NCI-H1694 (cell line): ENCODE results near the gene PLCL1.

ENCODE experiments used
- DNase-seq: peaks from one replicate; lab custom pipeline; 2025; lab: John Stamatoyannopoulos, UW

Gene PLCL1

DNA sequence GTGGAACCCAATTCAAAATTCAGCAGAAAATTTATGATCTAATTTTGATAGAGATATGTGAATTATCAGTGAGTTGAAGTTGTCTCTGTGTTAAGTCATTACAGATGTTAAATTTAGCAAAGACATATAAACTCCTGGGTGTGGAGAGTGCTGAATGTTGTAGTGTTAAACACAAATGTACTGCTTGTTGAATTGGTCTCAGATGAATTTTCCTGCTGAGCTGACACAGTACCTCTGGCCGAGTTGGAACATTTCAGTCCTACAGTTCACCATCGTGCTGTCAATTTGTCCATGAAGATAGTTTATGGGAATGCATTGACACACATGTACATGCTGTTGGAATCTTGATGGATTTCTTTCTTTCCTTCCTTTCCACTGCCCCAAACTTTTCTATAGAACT, 255.9 kb downstream of the PLCL1 start:
- DNase-seq: no peak

DNA sequence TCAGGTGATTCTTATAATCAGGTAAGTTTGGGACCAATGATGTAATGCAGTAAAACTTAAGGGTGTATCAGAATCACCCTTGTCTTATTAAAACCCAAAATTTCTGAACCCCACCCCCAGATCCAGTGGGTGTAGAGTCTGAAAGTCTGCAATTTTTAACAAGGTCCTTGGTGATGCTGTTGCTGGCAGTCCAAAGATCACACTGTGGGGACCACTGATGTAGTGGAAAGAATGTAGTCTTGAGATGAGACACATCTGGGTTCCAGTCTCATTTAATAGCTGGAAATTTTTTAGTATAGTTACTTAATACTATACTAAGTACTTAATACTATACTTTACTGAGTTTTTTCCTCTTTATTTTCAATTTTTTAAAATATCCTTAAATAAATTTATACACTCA, 258.4 kb downstream of the PLCL1 start:
- no peak for DNase-seq

DNA sequence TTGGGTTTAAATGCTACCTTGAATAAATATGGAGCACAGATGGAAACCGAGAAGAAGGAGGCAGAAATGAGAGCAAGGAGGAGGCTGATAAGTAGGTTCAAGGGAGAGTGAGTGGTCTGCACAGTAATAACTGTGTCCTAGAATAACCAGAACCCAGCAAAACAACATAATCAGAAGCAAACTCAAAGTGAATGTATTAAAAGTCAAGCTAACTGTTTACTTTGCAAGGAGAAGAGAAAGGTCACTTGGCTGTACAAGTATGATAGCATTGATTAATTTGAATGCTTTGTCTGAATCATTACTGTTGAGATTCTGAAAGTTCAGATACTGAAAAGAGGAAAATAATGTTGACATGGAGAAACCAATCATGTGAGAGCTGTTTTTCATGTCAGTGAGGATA, 258.8 kb downstream of the PLCL1 start:
- DNase-seq: no peak

DNA sequence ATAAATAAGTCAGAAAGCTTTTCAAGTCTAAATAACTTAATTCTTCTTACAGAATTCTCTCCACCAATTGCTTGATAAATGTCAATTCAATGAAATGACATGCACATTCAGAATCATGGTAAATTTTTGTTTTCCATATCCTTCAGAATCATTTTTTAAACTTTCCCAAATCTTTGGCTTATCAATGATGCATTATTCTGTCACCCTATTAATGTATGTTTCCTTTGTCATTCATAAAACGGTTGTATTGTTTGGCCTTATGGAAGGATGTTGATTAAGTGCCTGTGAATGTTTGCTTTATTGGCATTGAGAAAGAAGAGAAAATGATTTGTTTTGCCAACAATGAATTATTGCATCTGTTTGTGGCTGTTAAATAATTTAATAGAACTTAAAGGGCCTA, 260.9 kb downstream of the PLCL1 start:
- no peak for DNase-seq

DNA sequence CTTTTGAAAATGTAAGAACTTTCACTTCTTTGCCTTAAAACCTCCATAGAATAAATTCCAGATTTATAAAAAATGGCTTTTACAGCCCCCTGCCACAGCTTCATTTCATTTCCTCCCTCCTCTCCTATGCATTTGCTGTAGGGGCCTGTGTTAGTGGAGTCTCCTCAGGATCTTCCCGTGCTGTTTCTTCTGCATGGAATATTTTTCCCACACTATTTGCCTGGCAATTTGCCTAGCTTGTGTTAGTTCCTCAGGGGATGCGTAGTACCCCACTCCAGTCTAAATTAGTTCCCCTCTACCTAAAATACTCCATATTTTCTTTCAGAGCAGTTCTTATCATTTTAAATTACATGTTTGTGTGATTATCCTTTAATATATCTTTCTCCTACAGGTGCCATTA, 262.2 kb downstream of the PLCL1 start:
- DNase-seq: no peak

DNA sequence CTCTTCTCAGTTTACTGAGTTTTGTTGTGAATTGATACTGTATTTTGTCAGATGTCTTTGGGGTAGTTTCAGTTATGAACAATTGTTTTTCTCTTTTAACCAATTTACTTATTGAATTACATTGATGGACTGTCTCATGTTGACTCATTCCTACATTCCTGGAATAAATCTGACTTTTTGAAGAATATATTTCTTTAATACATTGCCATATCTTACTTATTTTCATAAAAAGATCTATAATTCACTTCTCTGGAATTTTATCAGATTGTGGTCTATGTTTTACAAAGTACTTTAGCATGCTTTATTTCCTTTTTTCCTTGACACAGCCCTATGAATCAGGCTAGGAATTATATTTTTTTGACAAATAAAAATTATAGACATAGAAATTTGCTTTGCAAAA, 268.3 kb downstream of the PLCL1 start:
- DNase-seq: no peak

DNA sequence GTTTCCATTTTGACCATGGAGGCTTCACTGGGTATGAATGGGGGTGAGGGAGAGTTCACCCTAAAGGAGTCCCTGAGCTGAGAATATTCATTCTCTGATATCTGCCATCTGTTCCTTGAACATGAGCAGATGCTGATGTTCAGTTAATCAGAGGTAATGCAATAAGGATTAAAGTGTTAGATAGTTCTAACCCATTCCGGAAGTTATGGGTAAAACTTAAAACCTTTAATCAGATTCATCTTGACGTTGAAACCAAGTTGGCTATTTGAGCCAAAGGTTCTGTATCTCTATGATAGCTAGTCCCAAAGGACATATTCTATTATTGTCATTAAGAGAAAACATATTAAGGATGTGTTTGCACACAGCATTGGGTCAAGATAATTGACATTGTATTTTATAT, 268.9 kb downstream of the PLCL1 start:
- no peak for DNase-seq

DNA sequence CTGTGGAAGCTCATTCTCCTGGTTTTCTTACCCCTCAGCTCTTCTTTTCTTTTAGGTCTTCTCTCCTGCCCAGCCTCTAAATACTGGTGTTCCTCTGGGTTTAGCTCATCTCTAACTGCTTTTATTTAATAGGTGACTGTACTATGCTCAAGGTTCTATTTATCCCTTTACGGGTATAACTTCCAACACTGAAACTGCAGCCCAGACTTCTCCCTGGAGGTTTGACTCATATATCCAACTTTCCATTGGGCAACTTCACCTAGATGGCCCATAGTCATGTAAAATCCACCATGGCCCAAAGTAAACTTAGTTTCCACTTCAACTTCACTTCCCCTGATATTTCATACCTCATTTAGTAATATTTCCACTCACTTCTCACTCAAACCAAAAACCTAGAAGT, 273.1 kb downstream of the PLCL1 start:
- DNase-seq: no peak

DNA sequence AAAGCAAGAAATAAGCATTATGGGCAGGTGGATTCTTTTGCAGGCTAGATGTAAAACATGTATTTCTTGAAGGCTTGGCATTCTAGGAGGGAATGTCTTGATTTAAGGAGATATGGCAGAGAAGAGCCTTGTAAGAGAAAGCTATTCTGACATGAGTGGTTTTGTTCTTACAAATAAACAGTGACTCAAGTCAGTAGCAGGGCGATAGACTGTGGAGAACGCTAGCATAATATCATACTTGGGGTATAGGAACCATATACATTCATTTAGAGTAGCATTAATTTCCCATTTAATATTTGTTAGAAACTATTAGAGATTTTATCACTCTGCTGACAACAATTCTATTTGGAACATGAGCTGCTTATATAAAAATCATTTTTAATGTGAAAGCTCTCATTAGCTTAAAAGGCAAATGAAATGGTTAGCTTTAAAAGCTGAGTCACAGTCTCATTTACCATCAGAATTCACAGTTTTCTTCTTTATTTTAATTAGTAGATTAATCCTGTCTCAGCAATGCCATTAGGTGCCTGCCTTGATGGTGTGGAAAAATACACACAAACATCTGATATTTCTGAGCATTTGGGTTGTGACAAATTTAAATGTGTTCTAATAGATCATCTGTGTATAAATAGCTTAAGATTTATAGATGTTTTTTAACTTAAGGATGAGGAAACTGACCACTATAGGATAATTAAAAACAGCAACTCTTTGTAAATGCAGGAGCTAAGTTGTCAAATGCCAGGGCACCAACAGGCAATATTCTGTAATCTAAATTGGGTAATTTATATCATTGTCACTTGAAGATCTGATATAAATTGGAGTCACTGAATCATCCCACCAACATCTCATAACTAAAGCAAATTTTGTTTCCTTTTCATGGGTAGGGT, 276.7 kb downstream of the PLCL1 start:
- DNase-seq: no peak

DNA sequence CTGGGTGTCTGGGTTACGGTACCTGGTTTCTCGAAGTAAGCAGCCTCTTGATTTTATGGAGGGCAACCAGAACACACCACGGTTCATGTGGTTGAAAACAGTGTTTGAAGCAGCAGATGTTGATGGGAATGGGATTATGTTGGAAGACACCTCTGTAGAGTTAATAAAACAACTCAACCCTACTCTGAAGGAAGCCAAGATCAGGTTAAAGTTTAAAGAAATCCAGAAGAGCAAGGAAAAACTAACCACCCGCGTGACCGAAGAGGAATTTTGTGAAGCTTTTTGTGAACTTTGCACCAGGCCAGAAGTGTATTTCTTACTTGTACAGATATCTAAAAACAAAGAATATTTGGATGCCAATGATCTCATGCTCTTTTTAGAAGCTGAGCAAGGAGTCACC, 279.8 kb downstream of the PLCL1 start:
- no peak for DNase-seq

DNA sequence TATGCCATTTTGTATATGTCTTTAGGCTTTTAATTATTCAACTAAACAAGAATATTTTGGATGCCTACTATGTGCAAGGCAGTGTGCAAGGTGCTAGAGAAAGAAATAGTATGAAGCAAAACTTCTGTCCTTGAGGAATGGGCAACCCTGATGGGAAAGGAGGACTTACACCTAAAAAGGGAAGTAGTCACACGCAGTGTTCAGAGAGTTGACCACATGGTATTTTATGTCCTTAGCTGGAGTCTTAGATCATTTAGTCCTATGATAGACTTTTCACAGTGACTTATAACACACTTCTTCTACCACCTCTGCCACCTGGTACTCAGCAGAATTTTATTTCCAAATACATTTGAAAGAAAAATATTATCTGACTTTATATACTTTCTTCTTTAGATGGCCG, 291.6 kb downstream of the PLCL1 start:
- DNase-seq: no peak

DNA sequence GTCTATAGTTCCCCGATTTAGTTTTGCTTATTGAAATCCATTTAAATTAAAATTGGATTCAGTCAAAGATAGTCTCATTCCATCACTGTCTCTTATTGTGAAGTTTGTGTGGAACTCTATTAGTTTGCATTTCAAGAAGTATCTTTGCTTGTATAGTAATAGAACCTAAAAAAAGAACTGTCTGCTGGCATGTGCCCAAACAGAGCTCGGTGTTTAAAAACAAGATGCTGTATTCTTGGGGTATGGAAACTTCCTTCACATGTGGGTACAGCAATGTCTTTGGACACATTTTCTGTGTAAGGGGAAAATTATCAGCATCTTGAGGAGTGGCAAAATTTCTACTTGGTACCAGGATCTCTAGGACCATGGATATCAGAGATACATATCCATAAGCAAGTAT, 292.6 kb downstream of the PLCL1 start:
- DNase-seq: no peak

DNA sequence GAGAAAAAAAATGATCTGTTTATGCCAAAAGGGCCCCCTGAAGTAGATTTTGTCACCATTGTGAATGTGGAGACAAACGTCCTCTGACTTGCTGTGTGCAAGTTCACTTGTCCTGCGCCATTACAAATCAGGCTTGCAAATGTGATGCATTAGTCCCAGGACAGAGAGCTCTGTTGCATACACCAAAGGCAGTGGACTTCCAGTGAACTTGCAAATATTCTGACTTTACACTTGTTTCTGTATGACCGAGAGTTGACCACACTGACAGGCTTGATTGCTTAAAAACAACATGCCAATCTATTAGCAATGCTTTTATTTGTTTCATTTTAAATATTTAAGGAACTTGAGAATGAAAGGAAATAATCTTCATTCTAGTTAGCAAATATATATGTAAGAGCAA, 293.2 kb downstream of the PLCL1 start:
- DNase-seq: no peak

DNA sequence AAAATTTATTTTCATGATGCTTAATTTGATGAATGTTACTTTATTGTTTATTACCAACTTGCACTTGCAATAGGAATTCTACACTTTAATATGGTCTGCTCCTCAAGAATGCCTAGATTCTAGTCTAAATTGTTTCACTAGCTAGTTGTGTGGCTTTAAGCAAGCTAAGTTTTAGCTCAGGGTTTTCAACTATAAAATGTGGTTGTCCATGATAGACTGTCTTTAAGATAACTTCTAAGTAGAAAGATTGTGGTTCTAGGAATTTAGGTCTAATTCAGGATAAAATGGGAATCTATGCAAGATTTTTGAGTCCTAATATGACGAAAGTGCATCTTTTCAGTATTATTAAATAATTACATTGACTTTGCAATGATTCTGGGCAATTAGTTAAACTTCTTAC, 294.0 kb downstream of the PLCL1 start:
- no peak for DNase-seq

DNA sequence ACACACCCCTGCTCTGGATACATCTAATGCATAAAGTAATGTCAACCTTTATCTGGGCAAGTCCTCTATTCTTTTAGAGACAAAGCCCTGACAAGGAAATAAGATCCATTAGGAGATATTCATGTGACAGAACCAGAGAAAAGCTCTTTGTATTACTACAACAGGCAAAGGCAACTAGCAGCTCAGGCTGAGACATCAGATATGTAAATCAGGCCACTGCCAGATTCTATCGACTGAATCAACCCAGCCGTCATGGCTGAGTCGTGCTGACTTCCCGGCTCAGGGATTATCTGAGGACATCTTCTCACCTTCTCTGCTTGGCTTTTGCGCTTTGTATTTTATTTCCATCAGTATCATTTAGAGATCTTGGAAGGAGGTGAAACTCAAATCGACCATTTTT, 294.5 kb downstream of the PLCL1 start:
- no peak for DNase-seq

DNA sequence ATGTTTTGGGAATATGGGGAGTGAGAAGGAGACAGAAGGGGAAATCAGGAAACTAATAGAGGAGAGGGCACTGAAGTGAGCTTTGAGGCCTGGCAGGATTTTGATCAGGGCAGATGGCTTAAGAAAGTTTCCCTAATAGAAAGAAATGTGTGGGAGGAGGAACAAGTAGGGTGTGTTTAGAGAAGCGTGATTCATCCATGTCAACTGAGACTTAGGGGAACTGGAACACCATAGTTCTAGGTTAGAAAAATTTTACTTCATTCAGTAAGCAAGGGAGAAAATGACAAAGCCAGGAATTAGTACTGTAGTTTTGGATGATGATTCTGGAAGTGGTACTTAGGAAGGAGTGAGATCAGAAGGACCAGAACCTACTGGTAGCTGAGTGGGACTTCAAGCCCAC, 296.0 kb downstream of the PLCL1 start:
- no peak for DNase-seq

DNA sequence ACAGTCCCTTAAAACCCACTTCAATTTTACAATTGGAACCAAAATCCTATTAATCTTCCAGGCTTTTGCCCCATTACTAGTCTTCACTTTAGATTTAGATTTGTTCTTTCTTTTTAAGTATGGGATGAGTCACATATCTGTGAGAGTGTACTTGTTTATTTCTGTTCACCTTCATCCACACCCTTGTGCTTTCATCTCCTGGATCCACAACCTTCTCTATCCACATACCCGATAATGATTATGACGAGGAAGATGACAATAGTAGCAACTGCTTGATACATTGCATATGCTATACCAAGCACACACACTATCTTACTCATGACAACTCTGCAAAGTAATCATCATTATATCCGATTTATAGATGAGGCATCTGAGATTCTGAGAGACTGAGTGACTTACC, 297.3 kb downstream of the PLCL1 start:
- DNase-seq: no peak

DNA sequence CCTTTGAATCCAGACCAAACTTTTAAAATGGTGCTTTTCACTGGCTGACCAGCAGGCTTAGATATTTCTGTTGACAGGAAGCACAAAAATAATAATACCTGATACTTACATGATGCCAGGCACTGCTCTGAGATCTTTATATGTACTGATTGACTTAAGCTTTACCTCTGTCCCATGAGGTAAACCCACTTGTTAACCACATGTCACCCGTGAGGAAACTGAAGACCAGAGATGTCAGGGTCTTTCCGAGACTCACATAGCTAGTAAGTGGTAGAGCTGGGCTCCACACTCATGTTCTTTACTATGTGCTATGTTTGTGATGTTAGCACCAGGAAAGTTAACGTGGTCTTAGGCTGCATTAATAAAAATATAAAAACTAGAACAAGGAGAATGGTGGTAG, 297.7 kb downstream of the PLCL1 start:
- no peak for DNase-seq

DNA sequence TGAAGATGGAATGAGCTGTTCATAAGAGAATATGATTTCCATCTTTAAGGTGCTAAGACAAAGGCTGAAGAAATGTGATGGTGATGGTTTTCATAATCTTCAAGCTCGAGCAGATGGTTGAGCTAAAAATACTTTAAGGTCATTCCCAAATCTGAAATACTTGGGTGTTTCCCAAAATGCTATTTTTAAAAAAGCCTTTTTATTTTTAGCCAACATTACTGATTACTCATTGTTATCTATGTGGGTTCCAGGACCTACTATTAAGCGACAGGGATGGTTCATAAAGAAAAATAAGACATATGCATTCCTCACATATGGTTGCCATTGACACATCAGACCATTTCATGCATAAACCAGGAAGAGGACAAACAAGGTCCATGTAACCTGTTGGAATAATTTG, 298.5 kb downstream of the PLCL1 start:
- no peak for DNase-seq

DNA sequence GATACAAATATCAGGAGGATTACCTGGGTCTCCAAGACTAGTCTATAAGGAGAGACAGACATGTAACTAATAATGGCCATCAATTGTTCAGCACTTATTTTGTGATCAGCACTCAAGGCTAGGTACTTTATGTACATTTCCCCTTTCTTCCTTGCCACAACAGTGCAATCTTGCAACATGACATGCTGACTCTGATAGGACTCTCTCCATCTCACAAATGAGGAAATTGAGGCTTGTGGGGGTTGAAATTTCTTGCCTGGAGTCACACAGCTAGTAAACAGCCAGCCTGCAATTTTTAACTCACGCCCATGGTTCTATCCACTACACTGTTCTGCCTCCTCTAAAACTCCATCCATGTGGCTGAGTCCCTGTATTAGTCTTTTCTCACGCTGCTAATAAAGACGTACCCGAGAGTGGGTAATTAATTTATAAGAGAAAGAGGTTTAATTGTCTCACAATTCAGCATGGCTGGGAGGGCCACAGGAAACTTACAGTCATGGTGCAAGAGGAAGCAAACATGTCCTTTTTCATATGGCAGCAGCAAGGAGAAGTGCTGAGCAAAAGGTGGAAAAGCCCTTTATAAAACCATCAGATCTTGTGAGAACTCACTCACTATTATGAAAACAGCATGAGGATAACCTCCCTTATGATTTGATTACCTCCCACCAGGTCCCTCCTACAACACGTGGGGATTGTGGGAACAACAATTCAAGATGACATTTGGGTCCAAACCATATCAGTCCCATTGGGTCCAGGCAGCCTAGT, 302.4 kb downstream of the PLCL1 start:
- no peak for DNase-seq

DNA sequence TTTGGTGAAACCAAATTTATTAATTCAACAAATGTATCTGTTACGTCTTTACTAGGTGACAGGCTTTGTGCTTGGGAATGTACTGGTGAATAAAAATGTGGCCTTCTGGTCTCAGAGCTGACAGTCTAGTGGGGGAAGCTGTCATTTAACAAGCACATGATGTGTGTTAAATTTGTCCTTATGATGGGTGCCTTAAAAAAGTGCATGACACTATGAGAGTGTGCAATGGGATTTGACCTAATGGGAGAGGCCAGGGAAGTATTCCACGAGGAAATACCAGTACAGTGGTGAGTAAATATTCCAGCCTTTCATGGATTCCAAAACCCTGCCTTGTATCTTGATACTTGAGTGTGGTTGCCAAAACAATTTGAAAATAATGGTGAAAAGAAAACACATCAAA, 308.9 kb downstream of the PLCL1 start:
- no peak for DNase-seq

DNA sequence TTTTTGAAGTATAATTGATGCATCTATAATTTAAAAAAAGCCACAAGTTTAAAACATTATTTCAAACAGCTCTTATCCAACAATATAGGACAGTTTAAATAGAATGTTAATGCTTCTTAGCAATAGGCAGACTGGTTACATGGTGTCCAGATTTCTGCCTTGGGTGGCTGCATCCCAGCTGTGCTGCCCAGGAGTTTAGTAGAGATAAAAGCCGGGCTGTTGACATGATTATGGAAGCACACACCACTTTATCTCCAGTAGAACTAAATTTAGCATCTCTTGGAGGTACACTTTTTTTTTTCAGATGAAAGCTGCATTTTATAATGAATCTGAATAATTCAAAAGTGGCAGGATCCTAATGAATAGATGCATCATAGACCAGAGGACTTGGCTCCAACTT, 309.7 kb downstream of the PLCL1 start:
- no peak for DNase-seq

DNA sequence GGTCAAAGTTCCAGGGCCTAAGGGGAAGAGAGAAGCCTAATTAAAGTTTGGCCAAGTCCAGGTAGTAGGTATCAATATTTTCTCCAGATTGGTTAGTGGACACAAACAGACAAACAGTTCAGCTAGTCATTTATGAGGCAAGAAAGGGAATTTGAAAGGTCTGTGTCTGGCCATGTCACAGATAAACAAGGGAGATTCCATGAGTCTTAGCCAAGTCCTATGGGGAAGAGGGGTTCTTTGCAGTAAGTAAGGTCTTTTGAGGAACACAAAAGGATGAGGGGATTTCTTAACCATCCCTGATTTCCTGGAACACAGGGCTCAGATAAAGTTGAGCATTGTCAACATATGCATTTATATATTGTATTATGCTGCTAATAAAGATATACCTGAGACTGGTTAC, 310.8 kb downstream of the PLCL1 start:
- no peak for DNase-seq

DNA sequence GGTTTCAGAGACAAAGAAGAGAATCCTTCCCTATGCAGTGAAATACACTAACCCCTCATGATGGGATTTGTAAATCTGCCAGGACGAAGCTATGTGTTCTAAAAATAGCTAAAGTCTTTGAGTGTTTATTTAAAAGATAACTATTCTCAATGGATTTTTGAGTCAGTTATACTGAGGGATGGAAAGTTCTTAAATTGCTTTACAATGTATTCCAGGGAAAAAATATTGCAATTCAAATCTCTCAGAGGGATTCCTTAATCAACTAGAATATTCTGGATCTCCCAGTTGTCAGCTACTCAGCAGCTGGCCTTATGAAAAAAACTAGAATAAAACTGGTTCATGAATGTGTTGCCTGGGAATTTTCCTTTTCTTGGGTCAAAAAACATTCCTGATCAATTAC, 312.4 kb downstream of the PLCL1 start:
- no peak for DNase-seq
